ENCODE data around the gene VARS2.

DNA sequence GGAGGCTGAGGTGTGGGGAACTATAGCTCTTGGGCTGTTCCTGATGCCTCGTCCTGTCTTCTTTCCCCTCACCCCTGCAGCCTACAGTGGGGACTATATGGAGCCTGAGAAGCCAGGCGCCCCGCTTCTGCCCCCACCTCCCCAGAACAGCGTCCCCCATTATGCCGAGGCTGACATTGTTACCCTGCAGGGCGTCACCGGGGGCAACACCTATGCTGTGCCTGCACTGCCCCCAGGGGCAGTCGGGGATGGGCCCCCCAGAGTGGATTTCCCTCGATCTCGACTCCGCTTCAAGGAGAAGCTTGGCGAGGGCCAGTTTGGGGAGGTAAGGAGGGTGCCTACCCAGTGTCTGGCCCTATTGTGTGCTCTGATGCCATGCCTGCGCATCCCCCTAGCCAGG is 17.5 kb upstream of the VARS2 start:
- TF ChIP-seq EP300 (IDR thresholded peaks at IDR 0.05): no peak
- TF ChIP-seq, protein P1, sequence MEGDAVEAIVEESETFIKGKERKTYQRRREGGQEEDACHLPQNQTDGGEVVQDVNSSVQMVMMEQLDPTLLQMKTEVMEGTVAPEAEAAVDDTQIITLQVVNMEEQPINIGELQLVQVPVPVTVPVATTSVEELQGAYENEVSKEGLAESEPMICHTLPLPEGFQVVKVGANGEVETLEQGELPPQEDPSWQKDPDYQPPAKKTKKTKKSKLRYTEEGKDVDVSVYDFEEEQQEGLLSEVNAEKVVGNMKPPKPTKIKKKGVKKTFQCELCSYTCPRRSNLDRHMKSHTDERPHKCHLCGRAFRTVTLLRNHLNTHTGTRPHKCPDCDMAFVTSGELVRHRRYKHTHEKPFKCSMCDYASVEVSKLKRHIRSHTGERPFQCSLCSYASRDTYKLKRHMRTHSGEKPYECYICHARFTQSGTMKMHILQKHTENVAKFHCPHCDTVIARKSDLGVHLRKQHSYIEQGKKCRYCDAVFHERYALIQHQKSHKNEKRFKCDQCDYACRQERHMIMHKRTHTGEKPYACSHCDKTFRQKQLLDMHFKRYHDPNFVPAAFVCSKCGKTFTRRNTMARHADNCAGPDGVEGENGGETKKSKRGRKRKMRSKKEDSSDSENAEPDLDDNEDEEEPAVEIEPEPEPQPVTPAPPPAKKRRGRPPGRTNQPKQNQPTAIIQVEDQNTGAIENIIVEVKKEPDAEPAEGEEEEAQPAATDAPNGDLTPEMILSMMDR (IDR thresholded peaks at IDR 0.05): no peak

Data from gastroesophageal sphincter (tissue), 3 donors.